Effector CD8-positive, alpha-beta T cell (primary cell): ENCODE measurements around the gene MYL12A.

Experiments
- DNase-seq: peaks from one replicate; lab custom pipeline; 2025; lab: John Stamatoyannopoulos, UW

Gene MYL12A

DNA sequence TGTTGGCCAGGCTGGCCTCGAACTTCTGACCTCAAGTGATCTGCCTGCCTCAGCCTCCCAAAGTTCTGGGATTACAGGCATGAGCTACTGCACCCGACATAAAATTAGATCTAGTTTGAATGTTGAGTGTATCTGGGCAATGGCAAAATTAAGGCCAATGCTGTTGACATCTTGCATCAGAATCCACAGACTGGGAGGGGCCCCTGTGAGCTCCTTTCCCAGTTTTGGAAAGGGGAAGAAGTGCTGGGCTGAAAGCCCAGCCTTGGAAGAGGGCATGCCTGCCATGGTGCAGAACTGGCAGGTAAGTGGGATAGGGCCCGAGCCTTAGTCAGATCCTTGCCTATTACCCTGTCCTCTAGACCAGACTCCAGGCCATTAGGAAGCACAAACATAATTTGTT is 23.4 kb upstream of the MYL12A start:
- DNase-seq, result no peak

DNA sequence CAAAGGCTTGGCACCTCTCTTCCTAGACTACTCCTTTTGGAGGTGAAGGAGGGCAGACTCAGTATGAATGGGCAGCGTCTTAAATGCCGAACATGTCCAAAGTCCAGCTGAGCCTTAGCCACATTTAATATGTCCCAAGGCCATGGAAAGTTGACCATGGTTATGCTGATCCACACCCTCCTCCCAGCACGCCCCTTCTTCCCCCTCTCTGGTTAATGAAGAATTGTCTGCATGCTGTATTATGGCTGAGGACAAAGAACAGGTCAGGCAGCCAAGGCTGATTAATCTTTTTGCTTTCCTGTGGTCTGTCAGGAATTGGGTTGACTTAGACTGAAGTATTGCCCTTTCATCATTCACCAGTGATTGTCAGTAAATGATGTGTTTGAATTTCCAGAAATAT is 22.0 kb upstream of the MYL12A start:
- DNase-seq, result no peak

DNA sequence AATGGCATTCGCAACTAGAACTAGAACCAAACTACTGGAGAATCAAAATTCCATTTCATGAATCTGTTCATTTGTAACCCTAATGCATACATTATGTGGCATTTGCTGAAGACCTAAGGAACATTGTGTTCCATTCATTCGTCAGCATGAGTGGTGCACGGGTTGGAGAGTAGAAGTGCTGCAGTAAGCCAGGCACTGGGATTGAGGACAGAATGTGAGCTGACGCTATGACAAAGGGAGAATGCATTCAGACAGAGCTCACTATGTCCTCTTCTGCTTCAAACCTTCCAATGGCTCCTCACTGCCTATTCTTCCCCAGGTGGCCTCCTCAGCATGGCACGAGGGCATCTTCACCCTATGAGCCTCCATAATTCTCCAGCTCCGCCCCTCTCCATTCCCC is 21.6 kb upstream of the MYL12A start:
- DNase-seq, result no peak

DNA sequence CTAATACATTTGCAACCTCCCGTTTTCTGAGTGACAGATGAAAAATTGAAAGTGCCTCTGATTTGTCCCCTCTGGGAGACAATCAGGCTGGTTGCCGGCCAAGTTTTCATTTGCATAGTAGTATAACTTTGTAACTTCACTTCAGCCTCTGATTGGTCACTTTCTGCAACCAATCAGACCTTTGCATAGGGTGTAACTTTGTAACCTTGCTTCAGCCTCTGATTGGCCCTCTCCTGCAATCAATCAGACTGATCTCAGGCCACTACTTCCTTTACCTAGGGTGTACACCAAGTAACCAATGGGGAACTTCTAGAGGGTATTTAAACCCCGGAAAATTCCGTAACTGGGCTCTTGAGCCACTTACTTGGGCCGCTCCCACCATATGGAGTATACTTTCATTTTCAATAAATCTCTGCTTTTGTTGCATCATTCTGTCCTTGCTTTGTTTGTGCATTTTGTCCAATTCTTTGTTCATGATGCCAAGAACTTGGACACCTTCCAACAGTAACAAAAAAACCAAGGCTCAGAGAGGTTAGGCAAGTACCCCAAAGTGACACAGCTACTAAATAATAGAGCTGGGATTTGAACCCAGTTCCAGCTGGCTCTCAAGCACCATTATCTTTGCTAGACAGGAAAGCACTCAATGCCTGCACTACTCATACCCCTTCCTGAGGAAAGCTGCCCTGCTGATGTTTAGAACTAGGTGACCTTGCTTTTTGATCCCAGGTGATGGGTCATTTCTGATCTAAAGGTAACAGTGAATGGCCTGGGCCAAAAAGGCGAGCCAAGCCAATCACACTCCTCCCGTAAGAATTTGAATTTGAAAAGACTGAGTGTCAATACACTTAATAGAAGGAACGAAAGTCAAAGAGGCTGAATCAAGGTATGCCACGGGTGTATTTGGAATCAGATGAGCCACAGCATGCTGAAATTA is 16.9 kb upstream of the MYL12A start:
- DNase-seq, result no peak

DNA sequence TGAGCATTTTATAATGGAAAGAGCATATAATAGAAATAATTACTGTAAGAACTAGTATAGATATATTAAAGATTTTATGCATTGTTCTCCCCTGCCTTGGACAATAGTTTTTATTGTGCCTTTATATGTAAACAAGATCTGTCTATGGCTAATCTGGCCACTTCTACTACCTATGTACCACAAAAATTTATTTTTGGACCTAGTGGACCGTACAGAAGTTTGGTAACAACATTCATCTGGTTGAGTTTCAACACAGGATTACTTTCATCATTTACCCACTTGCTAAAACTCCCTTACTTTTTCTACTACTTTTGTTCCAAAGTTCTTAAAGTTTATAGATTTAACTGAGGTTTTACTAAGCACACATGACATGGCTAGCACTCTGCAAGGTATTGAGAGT is 14.6 kb upstream of the MYL12A start:
- DNase-seq, result no peak

DNA sequence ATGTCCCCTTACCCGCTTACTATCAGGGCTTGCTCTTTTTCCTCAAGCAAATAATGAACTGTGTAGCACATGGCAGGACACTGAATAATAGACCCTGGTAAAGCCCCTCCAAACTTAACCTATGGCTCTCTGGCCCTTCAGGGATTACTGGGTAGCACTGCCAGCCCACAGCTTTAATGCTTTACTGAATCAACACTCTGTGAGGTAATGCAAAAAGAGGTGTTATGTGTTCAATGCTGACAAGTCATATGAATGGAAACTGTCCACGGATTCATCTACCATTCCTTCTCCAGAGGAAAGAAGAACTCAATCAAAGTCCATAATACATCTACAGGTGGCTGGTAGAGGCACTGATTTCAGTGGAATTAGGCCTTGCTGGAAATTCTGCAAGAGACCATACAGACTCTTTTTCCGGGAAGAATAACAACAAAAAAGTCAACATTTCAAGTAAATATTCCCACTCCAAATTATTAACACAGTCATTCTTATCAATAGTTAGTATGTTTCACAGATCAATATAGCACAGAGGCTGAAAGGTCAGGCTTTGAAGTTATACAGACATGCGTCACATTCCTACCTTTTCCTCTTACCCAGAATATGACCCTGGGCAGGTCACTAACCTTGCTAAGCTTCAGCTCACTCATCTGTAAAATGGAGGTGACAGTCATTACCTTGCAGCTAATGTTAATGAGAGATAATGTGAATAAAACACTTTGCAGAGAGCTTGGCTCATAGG is 14.0 kb upstream of the MYL12A start:
- DNase-seq, result no peak

DNA sequence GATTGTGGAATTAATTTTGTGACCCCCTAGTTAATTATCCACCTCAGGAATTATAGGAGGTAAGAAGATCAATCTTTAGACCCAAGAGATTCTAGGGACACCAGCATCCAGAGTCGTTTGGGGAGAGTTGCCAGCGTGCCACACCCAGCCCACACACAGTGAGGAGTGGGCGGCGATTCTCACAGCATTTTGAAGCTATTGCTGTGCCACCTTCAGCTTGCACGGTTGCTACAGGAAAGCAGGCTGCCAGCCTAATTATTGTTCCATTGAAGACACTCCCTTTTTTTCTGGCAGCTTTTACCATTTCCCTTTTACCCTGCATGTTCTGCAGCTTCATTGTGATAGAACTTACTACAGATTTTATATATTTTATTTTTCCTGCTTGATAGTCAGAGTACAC is 13.1 kb upstream of the MYL12A start:
- no peak for DNase-seq

DNA sequence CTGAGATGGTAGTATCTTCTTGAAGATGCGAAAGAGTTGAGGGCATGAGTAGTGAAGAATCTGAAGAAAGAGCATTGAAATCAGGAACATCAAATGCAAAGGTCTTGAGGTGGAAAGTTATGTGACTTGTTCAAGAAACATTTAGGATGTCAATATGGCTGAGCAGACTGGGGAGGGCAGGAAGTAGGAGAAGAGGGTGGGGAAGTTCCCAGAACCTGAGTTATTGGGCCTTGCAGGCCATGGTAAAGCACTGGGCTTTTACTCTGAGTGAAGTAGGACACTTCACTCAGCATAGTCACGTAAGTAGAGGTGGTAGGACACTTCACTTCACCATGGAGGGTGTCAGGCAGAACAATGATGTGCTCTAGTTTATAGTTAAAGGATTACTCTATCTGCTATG is 11.8 kb upstream of the MYL12A start:
- no peak for DNase-seq

DNA sequence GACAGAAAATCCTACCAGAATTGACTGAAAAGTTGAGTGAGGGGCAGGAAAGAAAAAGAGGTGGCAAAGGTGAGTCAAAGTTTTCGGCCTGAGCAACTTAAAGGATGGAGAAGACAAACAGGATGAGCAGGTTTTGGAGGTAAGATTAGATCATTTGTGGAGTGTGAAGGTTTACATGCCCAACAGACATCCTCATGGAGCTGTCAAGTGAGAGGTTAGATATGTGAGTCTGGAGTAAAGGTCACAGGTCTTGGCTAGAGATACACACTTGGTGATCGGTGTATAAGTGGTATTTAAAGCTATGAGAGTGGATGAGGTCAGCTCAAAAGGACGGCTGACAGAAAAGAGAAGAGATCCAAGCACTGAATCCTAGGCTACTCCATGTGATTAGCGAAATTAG is 11.1 kb upstream of the MYL12A start:
- no peak for DNase-seq

DNA sequence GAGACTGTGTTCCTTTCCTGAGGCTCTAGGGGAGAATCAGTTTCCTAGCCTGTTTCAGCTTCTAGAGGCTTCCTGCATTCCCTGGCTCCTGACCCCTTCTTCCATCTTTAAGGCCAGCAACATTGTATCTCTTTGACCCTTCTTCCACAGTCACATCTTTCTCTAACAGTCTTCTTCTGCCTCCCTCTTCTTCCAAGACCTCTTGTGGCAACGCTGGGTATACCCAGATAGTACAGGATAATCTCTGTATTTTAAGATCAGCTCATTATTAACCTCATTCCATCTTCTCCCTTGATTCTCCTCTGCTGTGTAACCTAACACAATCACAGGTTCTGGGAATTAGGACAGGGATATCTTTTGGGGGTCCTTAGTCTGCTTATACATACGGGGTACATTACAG is 8.9 kb upstream of the MYL12A start:
- DNase-seq, result no peak

DNA sequence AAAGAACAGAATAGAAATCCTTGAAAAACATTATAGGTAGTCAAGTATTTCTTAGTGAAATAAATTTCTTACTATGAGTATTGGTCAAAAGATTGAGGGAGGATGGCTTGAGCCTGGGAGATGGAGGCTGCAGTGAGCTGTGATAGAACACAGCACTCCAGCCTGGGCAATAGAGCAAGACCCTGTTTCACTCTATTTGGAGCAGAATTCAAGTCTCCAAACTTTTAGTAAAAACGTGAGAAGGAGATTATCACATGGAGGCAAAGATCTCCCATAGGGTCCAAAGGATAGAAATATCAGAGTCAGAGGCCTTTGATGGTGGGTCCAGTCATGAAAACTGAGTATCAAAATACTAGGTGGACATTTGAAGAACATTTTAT is 2.4 kb upstream of the MYL12A start:
- DNase-seq, result no peak

DNA sequence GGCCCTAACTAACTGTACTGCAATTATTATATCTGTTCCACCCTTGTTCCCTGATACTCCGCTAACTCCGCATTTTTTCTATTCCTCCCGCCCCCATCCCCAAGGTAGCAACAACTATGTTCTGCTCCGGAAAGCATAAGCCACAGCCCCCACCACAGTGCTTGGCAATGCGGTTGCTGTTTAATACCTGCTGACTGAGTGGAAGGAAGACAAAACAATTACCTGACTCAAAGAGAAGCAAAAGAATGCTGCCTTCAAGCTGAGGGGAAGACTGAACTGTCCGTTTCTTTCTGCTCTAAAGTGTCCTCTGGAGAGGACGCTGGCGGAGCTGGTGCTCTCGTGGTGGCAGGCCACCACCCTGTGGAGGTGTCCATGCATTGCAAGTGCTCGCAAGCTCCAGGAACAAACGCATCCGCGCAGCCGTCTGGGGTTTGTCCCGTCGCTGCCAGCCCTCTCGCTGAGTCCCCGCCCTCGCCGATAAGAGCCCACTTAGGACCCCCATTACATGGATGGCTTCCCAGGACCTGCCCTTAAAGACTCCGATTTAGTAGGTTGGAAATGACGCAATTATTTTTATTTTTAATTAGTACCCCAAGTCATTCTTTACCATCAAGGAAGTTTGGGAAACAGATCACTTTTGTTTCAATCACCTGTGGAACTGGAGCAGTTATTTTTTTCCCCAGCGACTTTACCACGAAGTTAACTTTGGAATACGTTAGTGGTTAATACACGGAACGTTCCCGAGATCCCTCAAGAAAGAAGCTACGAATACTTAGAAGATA is 1.6 kb upstream of the MYL12A start:
- peak; percentile 63 for DNase-seq

DNA sequence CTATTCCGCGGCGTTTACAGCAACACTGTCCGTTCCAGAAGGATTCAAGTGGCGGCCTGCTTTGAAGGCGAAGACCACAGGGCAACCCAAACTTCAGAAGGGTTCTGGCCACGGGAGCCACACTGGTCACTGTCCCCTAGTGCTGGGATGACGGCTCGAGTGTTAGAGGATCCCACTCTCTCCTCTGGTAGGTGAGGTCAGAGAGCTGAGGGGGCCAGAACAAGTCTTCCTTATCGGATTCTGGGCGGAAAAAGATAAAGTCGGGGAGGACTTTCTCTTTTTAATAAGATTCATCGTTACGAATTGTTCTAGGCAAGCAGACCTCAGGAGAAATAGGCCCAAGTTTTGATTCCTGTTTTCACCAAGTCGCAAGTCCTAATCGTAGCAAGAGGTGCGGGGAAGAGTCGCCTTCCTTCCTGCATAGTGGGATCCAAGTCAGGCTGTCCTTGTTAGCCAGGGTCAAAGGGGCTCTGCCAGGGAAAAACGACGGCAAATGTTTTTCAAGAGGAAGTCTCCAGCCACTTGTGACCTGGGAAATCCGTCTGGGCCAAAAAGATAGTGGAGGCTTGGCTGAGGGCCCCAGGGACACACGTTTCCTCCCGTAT is 864 bp upstream of the MYL12A start:
- DNase-seq, result no peak

DNA sequence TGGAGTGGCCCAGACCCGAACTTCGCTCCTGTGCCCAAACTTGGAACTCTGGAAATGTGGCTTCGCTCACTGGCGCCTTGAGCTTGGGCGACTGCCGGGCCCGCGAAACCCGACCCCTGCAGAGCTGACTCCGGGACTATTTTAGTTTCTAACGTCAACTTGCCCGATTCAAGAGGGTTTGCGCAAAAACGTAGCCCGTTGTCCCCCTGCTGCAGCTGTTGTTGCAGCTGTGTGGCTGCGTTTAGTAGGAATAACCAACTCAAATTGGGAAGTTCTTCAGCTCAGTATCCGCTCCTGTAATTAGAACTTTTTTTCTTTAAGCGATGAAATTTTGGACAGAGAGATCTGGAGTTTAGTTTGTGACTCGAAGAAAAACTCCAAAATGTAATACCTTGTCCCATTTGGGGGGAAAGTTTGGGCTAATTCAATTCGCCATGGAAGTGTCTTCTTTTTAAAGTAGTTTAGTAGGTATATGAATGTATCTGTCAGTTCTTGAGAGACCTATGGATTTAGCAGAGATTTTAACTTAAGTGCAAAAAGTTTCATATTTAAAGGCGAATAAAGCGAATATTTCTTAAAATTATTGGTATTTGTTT is 559 bp downstream of the MYL12A start:
- peak; percentile 19 for DNase-seq

DNA sequence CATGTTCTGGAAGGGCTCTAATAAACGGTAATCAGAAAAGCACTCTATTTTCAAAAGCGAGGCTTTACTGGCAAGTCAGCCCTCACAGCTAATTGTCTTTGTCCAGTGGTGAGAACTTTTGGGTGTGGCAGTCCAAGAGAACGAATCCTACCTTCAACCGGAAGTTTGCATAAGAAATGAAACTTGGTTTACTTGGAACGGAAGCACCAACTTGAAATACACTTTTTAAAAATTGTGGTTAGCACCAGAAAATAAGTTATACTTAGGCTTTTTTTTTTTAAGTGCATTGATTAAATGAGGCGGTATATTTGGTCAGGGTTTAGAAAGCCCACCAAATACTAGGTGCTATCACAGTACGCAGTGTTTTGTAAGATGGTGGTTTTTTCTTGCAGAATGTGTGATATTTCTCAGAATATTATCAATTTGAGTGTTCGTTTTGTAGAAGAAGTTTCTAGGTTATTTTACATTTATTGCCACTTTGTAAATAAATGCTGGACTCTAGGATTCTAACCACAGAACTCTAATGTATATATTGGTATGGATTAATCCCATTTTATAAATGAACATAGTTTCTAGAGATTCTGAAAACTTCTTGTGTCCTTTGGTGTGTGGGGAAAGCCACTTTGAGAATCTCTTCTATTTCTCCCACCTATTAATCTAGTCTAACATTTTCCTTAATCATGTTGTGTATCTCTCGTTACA is 1.2 kb downstream of the MYL12A start:
- no peak for DNase-seq

DNA sequence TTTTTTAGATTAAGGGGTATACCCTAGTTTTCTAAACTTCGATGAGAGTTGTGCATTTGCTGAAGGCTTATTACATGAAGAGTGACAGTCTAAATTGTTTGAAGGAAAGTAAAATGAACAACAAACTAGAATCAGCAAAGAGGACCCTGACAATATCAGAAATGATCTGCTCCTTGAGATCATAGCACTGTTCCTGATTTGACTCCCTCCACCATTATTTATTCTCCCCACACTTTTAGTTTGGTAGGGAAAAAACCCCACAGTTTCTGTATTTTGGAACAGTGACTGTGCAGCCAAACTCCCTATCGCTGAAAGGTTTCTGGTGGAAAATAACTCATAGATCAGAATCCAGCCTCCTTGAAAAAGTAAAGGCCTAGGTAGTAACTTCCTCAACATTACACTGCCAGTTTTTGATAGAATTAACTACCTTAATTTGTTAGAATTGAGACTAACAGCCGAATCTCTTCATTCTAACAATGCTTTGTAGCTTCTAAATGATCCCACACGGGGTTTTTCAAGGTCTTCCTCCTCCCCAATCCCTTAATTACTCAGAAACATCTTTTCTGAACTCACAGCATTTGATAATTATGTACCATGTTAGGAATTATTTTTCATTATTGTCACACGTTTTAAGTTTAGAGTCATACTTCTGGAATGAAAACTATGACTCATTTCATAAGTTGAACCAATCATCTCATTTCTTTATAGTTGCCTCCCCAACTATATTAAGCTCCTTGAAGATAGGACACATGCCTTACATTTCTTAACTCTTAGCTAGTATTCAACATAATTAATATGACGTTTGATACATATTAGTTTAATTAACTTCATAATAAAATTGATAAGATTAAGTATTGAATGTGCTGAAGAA is 2.9 kb downstream of the MYL12A start:
- no peak for DNase-seq

DNA sequence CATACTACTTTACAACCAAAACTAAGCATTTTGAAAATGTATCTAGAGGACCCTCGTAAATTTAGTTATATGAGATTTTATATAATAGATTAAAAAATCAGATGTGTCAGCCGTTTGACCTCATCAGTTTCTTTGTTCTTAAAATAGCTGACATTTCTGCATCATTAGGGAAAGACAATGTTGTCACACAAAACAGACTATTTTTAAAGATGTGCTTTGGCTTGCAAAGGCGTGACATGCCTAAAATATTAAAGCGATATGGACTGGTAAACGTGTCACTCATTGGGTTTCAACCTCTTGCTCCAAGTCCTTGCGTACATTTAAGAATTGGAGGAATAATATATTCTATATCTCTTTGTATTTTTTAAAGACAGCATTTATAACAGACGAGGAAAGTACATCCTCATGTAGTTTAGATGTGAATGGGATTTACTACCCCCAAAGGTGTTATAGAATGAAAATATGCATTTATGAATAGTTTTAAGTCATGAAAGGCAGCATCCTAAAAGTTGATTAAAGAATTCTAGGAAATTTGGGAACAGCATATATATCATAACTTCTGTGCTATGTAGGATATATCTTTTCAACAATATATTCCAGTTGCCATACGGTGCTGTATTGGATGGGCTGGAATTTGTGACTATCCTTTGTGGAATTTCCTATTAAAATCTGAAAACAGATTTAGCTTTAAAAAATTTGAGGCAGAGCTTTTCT is 3.8 kb downstream of the MYL12A start:
- DNase-seq, result no peak

DNA sequence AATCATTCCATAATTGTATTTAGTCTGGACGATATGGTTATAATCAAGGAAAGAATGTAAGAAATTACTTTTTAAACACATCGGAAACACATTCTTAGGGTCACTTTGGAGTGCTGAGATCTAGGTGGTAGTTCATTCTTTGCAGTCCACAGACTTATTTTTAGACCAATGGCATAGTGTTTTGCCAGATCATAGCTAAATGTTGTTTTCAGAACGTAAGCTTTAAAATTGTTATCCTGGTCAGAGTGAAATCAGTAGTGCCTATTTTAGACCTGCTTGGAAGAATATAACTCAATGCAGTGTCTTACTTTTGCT is 4.3 kb downstream of the MYL12A start:
- no peak for DNase-seq

DNA sequence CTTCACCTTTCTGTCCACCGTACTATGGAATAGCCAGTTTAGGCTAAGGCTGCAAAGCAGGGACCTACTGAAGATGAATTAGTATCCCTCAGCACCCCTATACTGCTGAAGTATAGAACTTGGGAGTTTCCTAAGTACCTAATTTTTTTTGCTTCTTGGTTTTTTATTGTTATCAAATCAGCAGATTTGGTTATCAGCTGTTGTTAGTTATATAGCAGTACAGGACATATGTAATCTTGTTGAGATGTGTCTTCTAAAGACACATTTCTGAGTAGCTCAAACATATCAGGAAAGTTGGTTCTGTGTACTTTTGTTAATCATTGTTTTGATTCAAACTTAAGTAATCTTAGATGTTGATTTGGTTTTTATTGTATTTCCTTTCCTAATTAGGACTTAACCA is 5.2 kb downstream of the MYL12A start:
- no peak for DNase-seq

DNA sequence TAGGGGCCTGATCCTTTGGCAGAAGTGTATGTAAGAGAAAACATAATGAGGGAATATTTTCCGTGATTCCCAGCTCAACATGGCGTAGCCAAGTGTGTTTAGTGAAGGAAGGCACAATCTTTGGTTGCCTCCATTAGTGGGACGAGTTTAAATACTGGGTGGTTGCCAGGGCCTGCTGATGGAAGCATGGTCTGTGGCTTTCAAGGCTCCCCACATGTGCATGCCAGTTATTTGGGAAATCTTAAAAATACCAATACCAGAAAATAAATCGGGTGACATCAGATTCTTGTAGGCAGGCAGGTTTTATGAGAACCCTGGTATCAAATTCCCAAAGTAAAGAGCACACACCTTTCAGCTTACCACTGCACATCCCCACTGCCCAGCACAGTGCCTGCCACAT is 7.1 kb downstream of the MYL12A start:
- no peak for DNase-seq
